B cell (primary cell): ENCODE results near the gene PSENEN. TPM values are rescaled to one million over a fixed set of nuclear protein-coding genes. Genes with fewer than 3 reads are reported as not detected.

Experiments used
- ATAC-seq: fragments of 200-7000 bp; cut with Tn5 transposase; one replicate; pipeline ENCODE4 v1.10.0; 2021; ENCODE audit warnings: low read depth, mild to moderate bottlenecking, moderate number of reproducible peaks, moderate library complexity
- CTCF ChIA-PET: fragments of 350-600 bp; sonication (Branson Sonifier 250); formaldehyde crosslinking; loops from one replicate; lab custom pipeline; 2021; ENCODE audit warnings: antibody characterized with exemption, inconsistent platforms; lab: Charles Lee
- POLR2A ChIA-PET: fragments of 350-600 bp; sonication (Branson Sonifier 250); formaldehyde crosslinking; loops from one replicate; lab custom pipeline; 2021; ENCODE audit warnings: antibody characterized with exemption; lab: Charles Lee
- DNase-seq: peaks from one replicate; pipeline ENCODE4 v3.0.0; 2013
- H2AFZ ChIP-seq: 2 replicates; pipeline ENCODE4 v1.6.1; 2012; ENCODE audit warnings: mild to moderate bottlenecking, low read depth, low read length; ENCODE audit not compliant: insufficient read depth, poor library complexity, severe bottlenecking
- H3K27ac ChIP-seq, 2 donors: 1 replicate in 1 of 2; 2 replicates in 1 of 2; pipeline ENCODE4 v1.5.1; 2012 to 2013; ENCODE audit warnings: low read length in 2 of 2, mild to moderate bottlenecking in 2 of 2, moderate library complexity in 1 of 2
- H3K27me3 ChIP-seq, 4 experiments: fragments of 200-600 bp in 1 of 4; sonication (generic) in 1 of 4; replicated peaks in 1 of 4; 1 replicate in 2 of 4; 2 replicates in 2 of 4; pipeline versions ENCODE4 v1.6.1 to v1.7.0; 2013 to 2016; ENCODE audit warnings: low read length in 3 of 4, mild to moderate bottlenecking in 2 of 4, mixed read lengths in 1 of 4, moderate library complexity in 1 of 4; ENCODE audit not compliant: insufficient read depth in 4 of 4, control insufficient read depth in 3 of 4; ENCODE audit errors: control extremely low read depth in 1 of 4
- H3K36me3 ChIP-seq, 2 experiments: replicated peaks in 1 of 2; 1 replicate in 1 of 2; 2 replicates in 1 of 2; pipeline versions ENCODE4 v1.6.1 to v1.7.1; 2013; ENCODE audit warnings: low read length in 1 of 2; ENCODE audit not compliant: insufficient read depth in 2 of 2, control insufficient read depth in 1 of 2; ENCODE audit errors: control extremely low read depth in 1 of 2, extremely low read depth in 1 of 2
- H3K4me1 ChIP-seq, 2 donors: fragments of 200-600 bp in 1 of 2; sonication (generic) in 1 of 2; 1 replicate in 1 of 2; 2 replicates in 1 of 2; pipeline versions ENCODE4 v1.5.1 to v1.6.1; 2013 to 2017; ENCODE audit warnings: low read length in 2 of 2; ENCODE audit not compliant: control insufficient read depth in 2 of 2, insufficient read depth in 2 of 2
- H3K4me2 ChIP-seq: replicated peaks from 2 replicates; pipeline ENCODE3; 2012; ENCODE audit warnings: mild to moderate bottlenecking, low read depth, low read length; ENCODE audit not compliant: poor library complexity, severe bottlenecking
- H3K4me3 ChIP-seq, 5 experiments: fragments of 200-600 bp in 1 of 5; sonication (generic) in 1 of 5; 1 replicate in 3 of 5; 2 replicates in 2 of 5; pipeline versions ENCODE4 v1.5.1 to v1.7.0; 2011 to 2016; ENCODE audit warnings: low read length in 4 of 5, mild to moderate bottlenecking in 4 of 5, low read depth in 2 of 5, control low read depth in 1 of 5, moderate library complexity in 1 of 5; ENCODE audit not compliant: insufficient read depth in 1 of 5; ENCODE audit errors: control extremely low read depth in 1 of 5, extremely low read depth in 1 of 5
- H3K79me2 ChIP-seq: fragments of 200-600 bp; sonication (generic); one replicate; pipeline ENCODE4 v1.6.0; 2016; ENCODE audit warnings: low read length; ENCODE audit not compliant: control insufficient read depth, insufficient read depth
- H3K9ac ChIP-seq: fragments of 200-600 bp; sonication (generic); 2 replicates; pipeline ENCODE4 v1.6.1; 2017; ENCODE audit warnings: mild to moderate bottlenecking, low read length, moderate library complexity
- H3K9me3 ChIP-seq, 3 donors: one replicate each; pipeline versions ENCODE4 v1.6.1 to v1.7.1; 2013; ENCODE audit warnings: low read length in 2 of 3; ENCODE audit not compliant: control insufficient read depth in 2 of 3, insufficient read depth in 1 of 3; ENCODE audit errors: control extremely low read depth in 1 of 3
- H4K20me1 ChIP-seq: 2 replicates; pipeline ENCODE4 v1.6.0; 2012; ENCODE audit warnings: mild to moderate bottlenecking, low read length; ENCODE audit not compliant: insufficient read depth, control insufficient read depth, poor library complexity, severe bottlenecking
- H3K27ac Mint-ChIP-seq: one replicate; pipeline ENCODE4 v1.8.0; 2021; ENCODE audit warnings: mixed read lengths
- H3K27me3 Mint-ChIP-seq: one replicate; pipeline ENCODE4 v1.8.0; 2021; ENCODE audit warnings: mixed read lengths
- H3K4me1 Mint-ChIP-seq: one replicate; pipeline ENCODE4 v1.8.0; 2021; ENCODE audit warnings: mixed read lengths
- H3K4me3 Mint-ChIP-seq: one replicate; pipeline ENCODE4 v1.8.0; 2021; ENCODE audit warnings: mixed read lengths
- H3K9me3 Mint-ChIP-seq: one replicate; pipeline ENCODE4 v1.8.0; 2022; ENCODE audit warnings: mixed read lengths; ENCODE audit not compliant: insufficient read depth
- CTCF ChIP-seq: fragments of 200-600 bp; IDR thresholded peaks from one replicate; pipeline ENCODE4 v1.8.0; 2022; ENCODE audit warnings: antibody characterized with exemption, mild to moderate bottlenecking
- EZH2 ChIP-seq: IDR thresholded peaks from 2 replicates; pipeline ENCODE4 v1.6.1; 2012; ENCODE audit warnings: borderline replicate concordance, low read depth, mild to moderate bottlenecking, moderate library complexity, low read length; ENCODE audit not compliant: insufficient read depth, poor library complexity, severe bottlenecking
- WGBS: methylation state at CpG from one replicate; pipeline ENCODE4 v1.1.5; 2013; ENCODE audit warnings: missing lambda C conversion rate; ENCODE audit not compliant: insufficient coverage; 5-methylcytosine and 5-hydroxymethylcytosine counted together
- intact Hi-C: fragments of 100-400 bp; cut with micrococcal nuclease; formaldehyde crosslinking; loops from one replicate; pipeline ENCODE4 v1.10.0; 2022
- polyA plus RNA-seq: library from polyadenylated mRNA; depleted of rRNA; stranded (reverse); fragments of >200 nt; gene quantifications from 2 replicates; pipeline ENCODE4 v1.2.3, GENCODE V29; 2012
- total RNA-seq, 2 donors: library from RNA; stranded (reverse); fragments of 120-200 nt in 1 of 2; gene quantifications; 1 replicate in 1 of 2; 2 replicates in 1 of 2; pipeline versions ENCODE4 v1.2.3 to v1.2.4, GENCODE V29; 2013 to 2022

The PSENEN gene
- total and polyA plus RNA-seq, 2 donors (not counting 1 experiment from before 2014, with no cell fraction given), result 17.7 to 36.4 TPM

- no peak for ATAC-seq
- H3K9ac ChIP-seq, result no peak overlapping the region
- H3K4me1 ChIP-seq, result peaks cover 0 to 3% of the 10 kb centered on the region in 2 donors
- H3K4me2 ChIP-seq, result no peak overlapping the region
- H3K36me3 ChIP-seq, result no peaks in the 10 kb centered on the region
- peaks cover 0 to 11% (median 3%) of the 10 kb centered on the region in 4 experiments for H3K27me3 ChIP-seq
- peaks cover 21% of the 10 kb centered on the region for H3K27me3 Mint-ChIP-seq
- no peak overlapping the region for H3K27ac ChIP-seq
- no peak for DNase-seq
- no peaks in the 10 kb centered on the region for H3K9me3 Mint-ChIP-seq
- H2AFZ ChIP-seq, result no peak overlapping the region
- H4K20me1 ChIP-seq, result no peaks in the 10 kb centered on the region
- peaks cover 0 to 4% (median 0%) of the 10 kb centered on the region in 3 donors for H3K9me3 ChIP-seq
- intact Hi-C loops, result no loop called here
- H3K79me2 ChIP-seq, result no peaks in the 10 kb centered on the region
- H3K4me3 ChIP-seq, result no peak overlapping the region
- ChIA-PET POLR2A (no interaction called here), CTCF (no interaction called here)
- WGBS, result 93% methylated on average over 15 of the region's 15 CpGs
- TF ChIP-seq EZH2 (no peak), CTCF (no peak)
- peaks cover 3% of the 10 kb centered on the region for H3K4me1 Mint-ChIP-seq
- no peak overlapping the region for H3K27ac Mint-ChIP-seq
- H3K4me3 Mint-ChIP-seq, result no peak overlapping the region
Measured at GRCh38 chr19:35792312-35792711, 46.9 kb downstream of the PSENEN start.

GRCh38 chr19:35792888-35793287 lies 47.4 kb downstream of the PSENEN start:
- ATAC-seq (no peak), DNase-seq (no peak)
- ChIA-PET POLR2A (no interaction called here), CTCF (no interaction called here)
- H3K9me3 Mint-ChIP-seq, result no peaks in the 10 kb centered on the region
- H3K27ac Mint-ChIP-seq, result no peak overlapping the region
- Histone ChIP-seq H3K79me2 (no peaks in the 10 kb centered on the region), H3K36me3 (no peaks in the 10 kb centered on the region), H3K4me3 (no peak overlapping the region), H3K27ac (no peak overlapping the region), H2AFZ (no peak overlapping the region), H3K4me1 (peaks cover 0 to 5% of the 10 kb centered on the region in 2 donors), H3K9me3 (peaks cover 0 to 4% (median 0%) of the 10 kb centered on the region in 3 donors), H3K27me3 (peaks cover 0 to 13% (median 3%) of the 10 kb centered on the region in 4 experiments), H3K9ac (no peak overlapping the region), H3K4me2 (no peak overlapping the region), H4K20me1 (no peaks in the 10 kb centered on the region)
- 84% methylated on average over 8 of the region's 8 CpGs for WGBS
- intact Hi-C loops, result no loop called here
- no peak overlapping the region for H3K4me3 Mint-ChIP-seq
- H3K4me1 Mint-ChIP-seq, result peaks cover 6% of the 10 kb centered on the region
- no peak for TF ChIP-seq CTCF
- no peak for TF ChIP-seq EZH2
- peaks cover 21% of the 10 kb centered on the region for H3K27me3 Mint-ChIP-seq
